Loucy (cell line): ENCODE data around the gene PTCH2.
"Not testable (repeated sequence)": the region's sequence is repeated elsewhere in the genome, so short reads cannot be mapped to it uniquely, and the experiment has no call there.

Experiments
- H2AFZ ChIP-seq: fragments of 200-600 bp; sonication (generic); 2 replicates; pipeline ENCODE4 v1.6.0; 2016; ENCODE audit warnings: antibody characterized with exemption, mild to moderate bottlenecking, low read length, moderate library complexity
- H3F3A ChIP-seq: fragments of 200-600 bp; 2 replicates; pipeline ENCODE4 v1.6.0; 2016; ENCODE audit warnings: antibody characterized with exemption, low read depth, mild to moderate bottlenecking
- H3K27me3 ChIP-seq: fragments of 200-600 bp; sonication (generic); 2 replicates; pipeline ENCODE4 v1.6.1; 2014; ENCODE audit warnings: low read length, mild to moderate bottlenecking; ENCODE audit not compliant: insufficient read depth, poor library complexity, severe bottlenecking
- H3K36me3 ChIP-seq: fragments of 200-600 bp; sonication (generic); 2 replicates; pipeline ENCODE4 v1.6.1; 2016; ENCODE audit warnings: low read length; ENCODE audit not compliant: insufficient read depth
- H3K4me1 ChIP-seq: fragments of 200-600 bp; sonication (generic); 2 replicates; pipeline ENCODE4 v1.5.1; 2014; ENCODE audit warnings: low read length, mild to moderate bottlenecking; ENCODE audit not compliant: insufficient read depth, poor library complexity, severe bottlenecking
- H3K4me2 ChIP-seq: fragments of 200-600 bp; sonication (generic); 2 replicates; pipeline ENCODE4 v1.6.0; 2014; ENCODE audit warnings: antibody characterized with exemption, low read length, low read depth, mild to moderate bottlenecking; ENCODE audit not compliant: poor library complexity, severe bottlenecking
- H3K4me3 ChIP-seq: fragments of 200-600 bp; sonication (generic); 2 replicates; pipeline ENCODE4 v1.5.1; 2014; ENCODE audit warnings: low read length, mild to moderate bottlenecking, mixed read lengths; ENCODE audit not compliant: poor library complexity, severe bottlenecking
- H3K79me2 ChIP-seq: fragments of 200-600 bp; sonication (generic); 2 replicates; pipeline ENCODE4 v1.6.1; 2014; ENCODE audit warnings: low read length; ENCODE audit not compliant: insufficient read depth
- H3K9ac ChIP-seq: fragments of 200-600 bp; sonication (generic); 2 replicates; pipeline ENCODE4 v1.6.0; 2014; ENCODE audit warnings: mild to moderate bottlenecking, low read depth, low read length, moderate library complexity; ENCODE audit not compliant: poor library complexity, severe bottlenecking
- H3K9me2 ChIP-seq: fragments of 200-600 bp; sonication (generic); replicated peaks from 2 replicates; pipeline ENCODE4 v1.6.1; 2016; ENCODE audit warnings: low read depth, low read length, mixed read lengths
- H3K9me3 ChIP-seq: fragments of 200-600 bp; sonication (generic); 2 replicates; pipeline ENCODE4 v1.6.1; 2014; ENCODE audit warnings: mild to moderate bottlenecking, antibody characterized with exemption, low read length, low read depth; ENCODE audit not compliant: insufficient read depth
- H4K20me1 ChIP-seq: fragments of 200-600 bp; sonication (generic); 2 replicates; pipeline ENCODE4 v1.6.0; 2014; ENCODE audit warnings: antibody characterized with exemption, low read length, mild to moderate bottlenecking; ENCODE audit not compliant: insufficient read depth, poor library complexity, severe bottlenecking
- CTCF ChIP-seq: fragments of 200-600 bp; sonication (generic); conservative IDR thresholded peaks from 2 replicates; pipeline ENCODE4 v1.5.1; 2014; ENCODE audit warnings: mild to moderate bottlenecking, antibody characterized with exemption, low read length
- EZH2phosphoT487 ChIP-seq: fragments of 200-600 bp; IDR thresholded peaks from 2 replicates; pipeline ENCODE4 v1.6.1; 2018; ENCODE audit warnings: antibody characterized with exemption, mild to moderate bottlenecking, moderate library complexity, borderline replicate concordance

Gene PTCH2

DNA sequence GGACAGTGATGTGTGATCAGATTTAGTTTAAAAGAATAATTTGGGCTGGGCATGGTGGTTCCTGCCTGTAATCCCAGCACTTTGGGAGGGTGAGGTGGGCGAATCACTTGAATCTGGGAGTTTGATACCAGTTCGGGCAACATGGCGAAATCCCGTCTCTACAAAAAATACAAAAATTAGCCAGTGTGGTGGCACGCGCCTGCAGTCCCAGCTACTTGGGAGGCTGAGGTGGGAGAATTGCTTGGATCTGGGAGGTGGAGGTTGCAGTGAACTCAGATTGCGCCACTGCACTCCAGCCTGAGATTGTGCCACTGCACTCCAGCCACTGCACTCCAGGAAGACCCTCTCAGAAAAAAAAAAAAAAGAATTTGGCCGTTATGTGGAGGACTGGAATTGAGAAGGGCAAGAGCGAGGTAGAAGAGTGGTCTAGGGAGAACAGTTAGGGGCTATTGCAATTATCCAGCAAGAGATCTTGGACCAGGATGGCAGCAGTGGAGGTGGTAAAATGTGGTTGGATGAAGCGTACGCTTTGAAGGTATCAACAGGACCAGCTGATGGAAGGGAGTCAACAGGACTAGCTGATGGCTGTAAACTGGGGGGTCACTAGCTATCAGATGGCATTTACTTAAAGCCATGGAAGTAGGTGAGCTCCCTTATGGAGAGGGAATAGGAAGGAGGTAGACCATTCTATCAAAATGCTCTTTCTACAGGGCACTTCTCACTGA lies 25.1 kb downstream of the PTCH2 start:
- Histone ChIP-seq H3K4me1 (peaks cover 9% of the 10 kb centered on the region), H3K79me2 (0 out of 2 replicates have a peak, but pooled peaks cover 4% of the 10 kb centered on the region), H3K9me2 (no peaks in the 10 kb centered on the region), H3K27me3 (no peaks in the 10 kb centered on the region), H3K4me3 (no peak overlapping the region), H3F3A (0 out of 2 replicates have a peak, but pooled peaks cover 2% of the 10 kb centered on the region), H2AFZ (no peak overlapping the region), H3K4me2 (no peak overlapping the region), H3K9ac (no peak overlapping the region), H4K20me1 (no peaks in the 10 kb centered on the region), H3K9me3 (no peaks in the 10 kb centered on the region), H3K36me3 (no peaks in the 10 kb centered on the region)
- TF ChIP-seq CTCF: no peak
- no peak for TF ChIP-seq EZH2phosphoT487

DNA sequence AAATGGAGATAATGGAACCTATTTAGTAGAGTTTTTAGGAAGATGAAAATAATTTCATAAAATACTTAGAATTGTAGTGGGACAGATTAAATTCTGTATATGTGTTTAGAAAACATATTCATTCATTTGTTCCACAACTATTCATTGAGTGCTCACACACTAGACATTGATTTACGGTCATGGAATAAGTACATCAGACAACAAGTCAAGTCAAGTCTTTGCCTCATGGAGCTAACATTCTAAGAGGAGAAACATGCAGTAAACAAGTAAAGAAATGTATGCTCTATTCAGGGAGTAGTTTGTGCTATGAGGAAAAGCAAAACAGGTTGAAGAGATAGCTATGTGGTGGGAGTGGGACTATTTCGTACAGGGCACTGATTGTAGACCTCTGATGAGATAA lies 25.7 kb downstream of the PTCH2 start:
- no peaks in the 10 kb centered on the region for H3K36me3 ChIP-seq
- no peak overlapping the region for H2AFZ ChIP-seq
- H3K27me3 ChIP-seq: no peaks in the 10 kb centered on the region
- 0 out of 2 replicates have a peak, but pooled peaks cover 2% of the 10 kb centered on the region for H3F3A ChIP-seq
- 0 out of 2 replicates have a peak, but pooled peaks cover 4% of the 10 kb centered on the region for H3K79me2 ChIP-seq
- H3K4me3 ChIP-seq: no peak overlapping the region
- H4K20me1 ChIP-seq: no peaks in the 10 kb centered on the region
- TF ChIP-seq CTCF: no peak
- TF ChIP-seq EZH2phosphoT487: no peak
- H3K9ac ChIP-seq: no peak overlapping the region
- H3K9me3 ChIP-seq: no peaks in the 10 kb centered on the region
- no peaks in the 10 kb centered on the region for H3K9me2 ChIP-seq
- H3K4me1 ChIP-seq: peaks cover 9% of the 10 kb centered on the region
- no peak overlapping the region for H3K4me2 ChIP-seq

- H3K79me2 ChIP-seq, H3F3A ChIP-seq, H3K4me2 ChIP-seq, H4K20me1 ChIP-seq, H3K4me3 ChIP-seq, H2AFZ ChIP-seq, H3K9me3 ChIP-seq, H3K9ac ChIP-seq, H3K36me3 ChIP-seq, H3K4me1 ChIP-seq, H3K9me2 ChIP-seq, H3K27me3 ChIP-seq: not testable (repeated sequence)
Measured at GRCh38 chr1:44815926-44816325, 27.1 kb downstream of the PTCH2 start.
